HG02852 (cell line): Measurements from ENCODE around the gene IL22.

ENCODE experiments used
- ATAC-seq: cut with Tn5 transposase; IDR thresholded peaks from one replicate; pipeline ENCODE4 v1.9.1; 2021; ENCODE audit warnings: mild to moderate bottlenecking, moderate library complexity; ENCODE audit not compliant: unreplicated experiment

The IL22 gene

DNA sequence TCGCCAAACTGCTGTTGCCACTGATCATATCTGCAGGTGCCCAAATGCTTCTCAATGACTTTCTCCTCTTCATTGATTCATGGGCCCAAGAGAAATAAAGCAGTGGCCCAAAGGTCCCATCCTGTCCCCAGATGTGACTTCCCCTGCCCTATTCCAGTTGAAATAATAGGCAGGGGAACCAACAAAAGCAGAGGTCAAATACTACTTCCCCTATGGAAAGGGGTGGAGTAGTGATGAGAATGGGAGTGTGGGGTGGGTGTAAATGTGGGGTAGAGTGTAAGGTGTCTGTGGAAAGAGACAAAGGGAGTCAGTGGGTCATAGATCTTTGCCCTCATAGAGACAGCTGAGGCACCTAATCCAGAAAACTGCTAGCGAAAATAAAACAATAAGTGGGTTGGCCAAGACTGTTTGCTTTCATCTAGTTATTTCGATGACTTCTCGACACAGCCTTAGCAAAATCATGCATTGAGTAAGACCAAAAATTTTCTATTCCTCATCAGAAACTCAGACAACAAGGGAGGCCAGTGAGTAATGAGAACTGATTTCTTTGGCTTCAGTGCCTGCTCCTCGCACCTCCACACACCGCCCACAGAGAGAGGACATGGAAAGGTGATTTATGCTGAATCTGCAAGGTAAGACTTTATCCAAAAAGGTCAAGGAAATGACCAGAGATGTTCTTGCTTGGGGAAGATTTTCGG, 10.9 kb upstream of the IL22 start:
- no peak for ATAC-seq

DNA sequence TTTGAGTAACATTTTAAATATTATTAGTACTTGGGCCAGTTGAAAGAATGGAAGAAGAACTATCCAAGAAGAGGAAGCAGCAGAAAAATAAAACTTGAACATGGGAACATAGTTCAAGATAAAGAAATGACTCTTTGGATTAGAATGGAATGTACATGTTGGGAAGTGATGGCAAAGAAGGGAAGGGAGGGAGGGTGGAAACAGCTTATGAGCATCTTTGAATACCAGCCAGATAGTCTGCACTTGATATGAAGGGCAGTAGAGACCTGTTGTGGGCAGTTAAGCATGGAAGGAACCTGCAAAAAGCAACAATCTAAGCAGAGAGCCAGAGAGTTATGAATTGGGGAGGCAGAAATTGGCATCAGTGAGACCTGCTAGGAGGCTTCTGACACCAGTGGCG, 10.0 kb upstream of the IL22 start:
- ATAC-seq = no peak

DNA sequence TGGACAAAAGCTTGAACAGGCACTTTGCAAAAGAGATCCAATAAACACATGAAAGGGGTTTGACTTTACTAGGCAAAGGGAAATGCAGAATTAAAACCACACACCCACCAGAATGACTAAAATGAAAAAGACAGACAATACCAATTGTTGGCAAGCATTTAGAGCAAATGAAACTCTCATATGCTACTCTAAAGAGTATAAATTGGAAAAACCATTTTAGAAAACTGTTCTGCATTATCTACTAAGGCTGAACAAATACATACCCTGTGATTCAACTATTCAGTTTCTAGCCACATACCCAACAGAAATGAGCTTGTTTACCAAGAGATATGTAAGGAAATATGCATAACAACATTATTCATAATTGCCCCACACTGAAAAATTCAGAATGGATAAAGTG, 8.5 kb upstream of the IL22 start:
- no peak for ATAC-seq

DNA sequence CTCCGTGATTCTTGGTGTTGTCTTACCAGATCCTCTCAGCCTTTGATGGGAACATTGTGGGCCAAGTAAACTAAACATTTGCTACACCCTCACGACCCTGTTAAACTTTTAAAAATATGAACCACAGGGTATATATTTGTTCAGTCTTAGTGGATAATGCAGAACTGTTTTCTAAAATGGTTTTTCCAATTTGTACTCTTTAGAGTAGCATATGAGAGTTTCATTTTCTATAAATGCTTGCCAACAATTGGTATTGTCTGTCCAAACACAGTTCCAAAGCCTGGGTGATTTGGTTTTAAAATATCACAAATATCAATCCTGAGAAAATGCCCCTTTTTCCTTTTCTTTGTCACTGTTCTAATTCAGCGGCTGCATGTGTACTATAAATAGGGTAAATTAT, 6.7 kb upstream of the IL22 start:
- no peak for ATAC-seq

DNA sequence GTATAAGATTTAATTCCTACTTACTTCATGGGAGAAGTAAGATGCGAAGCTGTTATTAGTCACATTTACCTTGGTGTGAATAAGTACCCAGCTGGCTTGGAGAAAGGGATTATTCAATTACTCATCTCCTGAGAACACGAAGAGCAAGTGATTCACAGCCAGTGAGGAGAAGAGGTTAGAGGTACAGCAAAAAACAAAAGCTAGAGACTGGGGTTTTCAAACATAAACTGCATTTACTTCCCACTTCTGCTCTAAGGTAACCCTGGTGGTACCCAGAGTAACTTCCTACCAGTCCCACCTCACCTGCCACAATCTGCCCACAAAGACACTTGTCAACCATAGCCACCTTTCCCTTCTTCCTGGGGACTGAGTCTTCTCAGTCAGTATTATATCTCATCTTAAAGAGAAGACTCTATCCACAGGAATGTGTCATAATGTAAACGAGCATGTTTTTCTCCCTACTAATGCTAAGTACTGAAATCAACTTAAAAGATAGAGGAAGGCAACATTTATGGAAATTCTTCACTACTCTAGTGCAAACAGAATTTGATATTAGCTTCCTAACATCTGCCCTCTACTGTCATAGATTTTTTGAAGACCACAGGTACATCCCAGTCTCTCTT, 6.0 kb upstream of the IL22 start:
- ATAC-seq = no peak

DNA sequence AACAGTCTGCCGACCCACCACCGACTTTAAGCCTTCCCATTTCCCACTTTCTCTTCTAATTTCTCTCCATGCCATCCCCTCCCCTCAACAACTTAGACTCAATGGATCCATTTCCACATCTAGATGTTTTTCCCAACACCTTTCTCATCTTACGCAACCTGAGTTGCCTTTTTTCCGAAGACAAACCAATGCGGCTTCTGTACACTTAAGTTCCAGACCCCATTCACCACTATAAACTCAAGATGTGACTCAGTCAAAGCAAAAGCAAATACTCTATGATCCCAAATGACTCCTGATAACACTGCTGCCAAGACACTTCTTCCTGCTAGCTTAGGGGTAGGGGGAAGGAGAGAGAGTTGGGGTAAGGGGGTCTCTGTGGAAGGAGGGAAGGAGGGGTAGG, 1.3 kb downstream of the IL22 start:
- ATAC-seq = no peak

DNA sequence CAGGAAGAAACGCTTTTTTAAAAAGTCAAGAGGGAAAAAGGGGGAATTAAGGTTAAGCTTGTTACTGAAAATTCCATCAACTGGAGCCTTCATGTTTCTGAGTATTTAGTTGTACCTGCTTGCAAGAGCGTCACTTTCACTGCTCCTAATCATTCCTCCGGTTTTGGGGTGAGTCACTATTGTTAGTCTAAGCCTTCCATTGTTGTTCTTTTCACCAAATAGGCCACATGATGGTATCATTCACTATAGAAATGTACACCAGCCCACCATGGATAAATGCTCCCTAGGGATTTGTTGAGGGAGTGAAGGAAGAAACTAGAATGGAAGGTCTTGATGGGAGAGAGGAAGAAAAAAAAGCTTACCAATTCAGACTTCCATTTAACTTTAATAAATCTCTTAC, 3.0 kb downstream of the IL22 start:
- ATAC-seq = no peak

DNA sequence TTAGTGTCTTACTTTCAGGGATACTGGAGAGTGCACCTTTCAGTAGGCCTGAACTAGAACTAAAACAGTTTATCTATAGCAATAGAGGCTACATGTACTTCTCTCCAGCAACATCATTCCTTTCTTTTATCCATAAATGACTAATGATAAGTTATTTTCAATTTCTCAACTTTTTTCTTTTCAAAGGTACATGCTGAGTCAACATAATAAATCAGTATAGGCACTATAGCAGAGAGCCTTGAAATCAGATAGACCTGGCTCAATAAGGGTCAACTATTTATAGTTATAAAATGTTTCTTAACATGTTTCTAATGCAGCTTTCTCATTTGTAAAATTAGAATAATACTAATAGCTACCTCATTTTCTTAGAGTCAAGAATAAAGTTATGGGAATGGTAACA, 5.6 kb downstream of the IL22 start:
- ATAC-seq = no peak

DNA sequence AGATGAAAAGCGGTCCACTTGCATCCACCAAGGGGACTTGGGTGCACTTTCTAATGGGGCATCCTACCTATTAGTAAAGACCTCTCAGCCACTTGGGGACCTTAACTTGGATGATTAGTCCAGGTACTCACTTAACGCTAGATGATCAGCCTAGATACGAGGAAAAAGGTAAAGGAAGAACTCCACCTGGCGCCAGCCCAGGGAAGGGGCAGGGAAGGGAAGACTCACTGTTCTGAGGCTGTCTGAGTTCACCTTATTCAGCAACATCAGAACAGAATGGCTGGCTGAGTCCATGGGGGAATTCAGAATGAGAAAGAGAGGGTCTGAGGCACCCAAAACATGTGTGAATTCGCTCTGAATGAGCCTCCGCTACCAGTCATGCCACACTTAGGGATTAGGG, 7.1 kb downstream of the IL22 start:
- no peak for ATAC-seq

DNA sequence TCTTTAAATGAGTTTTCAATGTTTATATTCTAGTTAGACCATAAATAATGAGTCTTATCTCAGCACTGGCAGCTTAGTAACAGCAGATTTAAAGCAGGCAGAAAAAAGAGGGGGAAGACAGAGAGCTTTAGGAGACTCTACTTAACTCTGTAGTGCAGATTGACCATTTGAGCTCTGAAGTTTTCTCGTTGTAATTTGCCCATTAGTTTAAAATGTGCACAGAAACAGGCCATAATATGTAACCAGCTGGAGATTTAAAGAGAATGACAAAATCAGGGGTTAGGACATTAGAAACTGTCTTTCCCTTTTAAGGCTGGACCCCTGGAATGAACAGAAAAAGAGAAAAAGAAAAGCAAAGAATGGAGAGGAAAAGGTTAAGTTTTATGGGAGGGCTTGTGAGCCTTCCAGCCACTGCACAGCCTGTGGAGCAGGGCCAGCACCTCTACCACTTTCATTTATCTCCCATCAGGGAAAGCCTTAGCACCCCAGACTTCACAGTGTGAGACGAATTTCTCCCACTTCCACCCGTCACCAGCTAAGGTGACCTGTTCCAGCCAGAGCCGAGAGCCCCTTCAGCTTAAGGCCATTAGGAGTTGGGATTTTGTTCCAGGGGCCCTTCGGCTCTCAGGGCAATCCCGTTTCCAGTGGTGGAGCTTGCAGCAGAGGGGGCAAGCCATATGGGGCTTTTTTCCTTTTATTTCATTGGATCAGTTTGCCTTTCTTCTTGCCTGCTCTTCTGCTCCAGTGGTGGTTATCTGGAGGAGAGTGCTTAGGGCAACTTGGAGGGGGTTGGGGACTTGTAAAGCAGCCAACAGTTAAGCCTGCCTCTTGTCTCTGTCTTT, 8.0 kb downstream of the IL22 start:
- ATAC-seq = no peak

DNA sequence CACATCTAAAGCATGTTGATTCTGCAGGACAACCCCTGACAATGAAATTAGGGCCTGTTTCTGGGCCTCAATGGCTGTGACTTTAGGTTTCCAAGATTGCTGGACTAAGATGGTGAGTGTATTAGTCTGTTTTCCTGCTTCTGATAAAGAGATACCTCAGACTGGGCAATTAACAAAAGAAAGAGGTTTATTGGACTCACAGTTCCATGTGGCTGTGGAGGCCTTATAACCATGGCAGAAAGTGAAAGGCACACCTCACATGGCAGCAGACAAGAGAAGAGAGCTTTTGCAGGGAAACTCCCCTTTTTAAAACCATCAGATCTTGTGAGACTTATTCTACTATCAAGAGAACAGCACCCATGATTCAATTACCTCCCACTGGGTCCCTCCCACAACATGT, 10.6 kb downstream of the IL22 start:
- ATAC-seq = no peak

DNA sequence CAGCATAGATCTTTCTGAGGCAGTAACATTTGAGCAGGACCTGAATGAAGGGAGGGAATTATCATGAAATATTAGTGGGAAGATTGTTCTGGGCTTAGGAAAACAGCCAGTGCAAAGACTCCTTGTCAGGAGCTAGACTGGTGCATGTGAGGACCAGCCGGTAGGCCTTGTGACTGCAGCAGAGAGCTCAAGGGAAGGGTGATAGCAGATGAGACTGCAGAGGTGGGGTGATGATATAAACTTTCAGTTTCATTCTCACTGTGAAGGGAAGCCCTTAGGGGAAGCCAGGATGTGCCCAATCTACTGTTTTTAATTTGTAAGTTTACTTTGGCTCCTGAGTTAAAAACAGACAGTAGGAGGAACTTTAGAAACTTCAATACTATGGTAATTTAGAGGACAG, 12.4 kb downstream of the IL22 start:
- ATAC-seq = peak; percentile 98

DNA sequence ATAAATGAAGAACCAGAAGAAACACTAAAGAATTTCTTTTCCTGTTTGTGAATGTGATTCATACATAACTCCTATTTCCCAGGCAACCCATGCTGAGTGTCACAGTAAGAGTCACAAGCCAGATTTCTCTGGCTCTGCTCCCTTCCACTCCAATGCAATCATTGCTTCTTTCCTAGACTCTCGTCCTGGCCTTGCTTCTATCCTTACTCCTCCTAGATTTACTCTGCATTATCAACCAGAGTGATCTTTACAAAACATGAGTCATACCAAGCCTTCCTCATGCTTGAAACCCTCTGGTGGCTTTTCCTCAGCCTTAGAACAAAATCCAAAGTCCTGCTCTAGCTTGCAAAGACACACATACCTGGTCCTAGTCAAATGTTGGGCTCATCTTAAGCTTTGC, 13.3 kb downstream of the IL22 start:
- no peak for ATAC-seq

DNA sequence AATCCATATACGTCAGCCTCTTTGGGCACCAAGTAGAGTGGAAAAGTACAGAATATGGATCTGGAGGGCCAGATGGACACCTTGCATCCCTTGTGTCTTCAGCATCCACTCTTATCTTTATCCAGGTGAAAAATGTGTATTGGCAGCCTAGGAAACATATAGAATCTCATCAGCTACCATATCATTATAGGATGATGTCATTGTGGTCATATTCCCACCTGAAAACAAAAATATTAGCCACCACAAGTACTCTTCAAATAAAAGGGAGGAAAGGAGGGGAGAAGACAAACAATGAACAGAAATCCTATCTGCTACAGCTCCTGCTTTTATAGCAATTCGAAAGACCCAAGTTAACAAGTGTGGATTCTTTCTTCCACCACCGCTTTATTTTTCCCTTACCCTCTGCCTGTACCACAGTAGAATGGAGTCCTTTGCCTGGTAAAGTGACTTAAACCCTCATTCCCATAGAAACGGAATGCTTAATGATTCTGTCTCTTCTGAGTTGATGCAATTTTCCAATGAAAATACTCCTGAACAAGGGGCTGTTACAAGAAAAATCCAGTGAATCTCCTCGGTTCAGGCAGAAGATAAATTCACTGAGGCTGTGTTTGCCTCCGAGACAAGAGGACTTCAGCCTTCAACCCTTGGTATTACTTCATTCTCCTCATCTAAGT, 14.0 kb downstream of the IL22 start:
- no peak for ATAC-seq

DNA sequence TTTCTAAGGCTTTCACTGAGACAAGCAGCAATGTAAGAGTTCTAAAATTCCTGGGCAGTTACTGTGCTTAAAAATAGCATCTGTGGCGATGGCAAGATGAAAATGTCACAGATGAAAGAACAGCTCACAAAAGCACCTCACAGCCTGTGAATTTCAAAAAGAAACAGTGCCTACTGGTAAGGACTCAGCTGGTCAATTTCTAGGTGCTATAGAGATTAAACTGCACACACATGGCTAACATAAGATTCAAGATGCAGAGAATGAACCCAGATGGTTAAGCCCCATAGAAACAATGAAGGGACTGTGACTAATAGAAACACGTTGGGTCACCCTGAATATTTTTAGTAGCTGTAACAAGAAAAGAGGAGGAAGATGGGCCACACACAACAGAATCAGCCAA, 15.8 kb downstream of the IL22 start:
- ATAC-seq = no peak

DNA sequence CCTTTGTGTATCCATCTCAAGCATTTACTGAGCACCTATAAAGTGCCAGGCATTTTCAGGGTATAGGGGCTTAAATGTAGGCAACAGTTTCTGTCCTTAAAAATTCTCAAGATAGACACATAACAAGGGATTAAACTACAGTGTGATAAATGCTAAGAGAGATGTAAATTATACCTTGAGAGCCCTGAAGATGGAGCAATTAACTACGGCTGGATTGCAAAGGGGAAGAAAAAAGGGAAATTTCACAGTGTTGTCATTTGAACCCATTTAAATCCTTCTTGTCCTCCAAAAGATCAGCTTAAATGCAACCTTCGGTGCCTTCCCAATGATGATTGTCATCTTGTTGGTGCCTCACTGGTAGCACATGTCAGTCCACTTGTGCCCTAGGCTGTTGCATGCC, 16.3 kb downstream of the IL22 start:
- no peak for ATAC-seq

DNA sequence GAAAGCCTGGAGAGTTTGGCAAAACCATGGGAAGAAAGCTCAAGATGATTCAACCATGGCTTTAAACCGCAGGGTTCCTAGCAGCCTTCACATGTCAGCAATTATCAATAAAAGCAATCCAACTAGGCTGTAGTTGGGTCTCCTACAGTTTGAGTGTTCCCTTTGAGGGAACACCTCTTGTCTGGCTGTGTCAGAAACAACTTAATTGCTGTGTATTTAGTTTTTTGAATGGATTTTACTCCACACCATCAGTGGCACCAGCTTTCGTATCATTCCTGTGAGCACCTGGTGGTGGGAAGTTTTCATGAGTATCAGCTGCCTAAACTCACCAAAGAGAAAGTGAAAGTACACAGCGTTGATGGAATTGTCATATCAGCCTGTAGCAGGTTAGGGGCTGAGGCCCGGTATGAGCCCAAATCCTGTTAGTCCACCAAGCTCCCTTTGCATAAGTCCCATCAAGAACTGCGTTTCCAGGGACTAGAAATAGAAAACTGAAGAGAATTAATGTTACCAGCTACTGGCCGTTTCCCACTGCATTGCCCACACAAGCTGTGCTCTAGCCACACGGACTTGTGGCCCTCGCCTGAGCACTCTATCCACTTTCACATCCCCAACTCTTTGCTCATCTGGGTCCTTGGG, 16.9 kb downstream of the IL22 start:
- peak; percentile 62 for ATAC-seq

DNA sequence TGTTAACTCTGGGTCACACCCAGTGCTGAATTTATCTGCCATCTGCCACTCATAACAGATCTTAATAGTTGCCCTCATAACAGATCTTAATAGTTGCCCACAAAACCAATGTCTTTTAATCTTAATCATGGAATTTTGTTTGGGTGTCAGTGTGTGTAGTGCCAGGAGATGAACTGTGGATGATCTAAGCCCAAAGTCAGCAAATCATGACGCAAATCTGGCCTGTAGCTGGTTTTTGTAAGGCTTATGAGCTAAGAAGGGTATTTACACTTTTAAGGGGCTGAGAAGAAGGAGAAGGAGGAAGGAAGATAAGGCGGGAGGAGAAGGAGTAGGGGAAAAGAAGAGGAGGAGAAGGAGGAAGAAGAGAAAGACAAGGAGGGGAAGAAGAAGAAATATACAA, 17.8 kb downstream of the IL22 start:
- no peak for ATAC-seq

DNA sequence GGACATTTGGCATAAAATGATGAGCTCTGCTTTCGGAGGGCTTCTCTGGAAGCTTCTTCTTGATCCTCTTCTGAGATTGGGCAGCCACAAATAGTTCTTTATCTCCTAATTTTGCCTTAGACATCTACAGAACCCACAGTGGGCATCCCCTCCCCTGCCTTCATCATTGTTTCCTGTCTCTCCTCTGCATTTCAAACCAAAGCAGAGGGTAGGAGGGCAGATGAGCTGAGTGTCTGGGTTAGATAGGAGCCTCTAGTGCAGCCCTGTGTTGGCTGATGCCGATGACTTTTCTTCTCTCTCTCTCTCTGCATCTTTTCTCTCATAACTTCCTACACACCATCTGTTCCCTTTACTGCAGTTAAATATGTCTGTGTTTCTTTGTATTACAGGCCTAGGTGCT, 19.3 kb downstream of the IL22 start:
- no peak for ATAC-seq

DNA sequence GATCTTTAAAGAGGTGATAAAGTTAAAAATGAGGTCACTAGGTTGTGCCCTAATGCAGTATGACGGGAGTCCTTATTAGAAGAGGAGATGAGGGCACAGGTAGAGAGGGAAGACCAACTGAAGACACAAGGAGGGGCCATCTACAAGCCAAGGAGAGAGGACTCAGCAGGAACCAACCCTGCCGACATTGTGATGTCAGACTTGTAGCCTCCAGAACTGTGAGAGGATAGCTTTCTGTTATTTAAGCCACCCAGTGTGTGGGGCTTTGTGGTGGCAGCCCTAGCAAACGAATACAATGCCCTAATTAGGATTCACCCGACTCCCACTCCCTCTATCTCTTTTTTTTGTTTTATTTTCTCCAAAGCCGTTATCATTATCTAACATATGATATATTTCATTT, 19.9 kb downstream of the IL22 start:
- ATAC-seq = no peak

DNA sequence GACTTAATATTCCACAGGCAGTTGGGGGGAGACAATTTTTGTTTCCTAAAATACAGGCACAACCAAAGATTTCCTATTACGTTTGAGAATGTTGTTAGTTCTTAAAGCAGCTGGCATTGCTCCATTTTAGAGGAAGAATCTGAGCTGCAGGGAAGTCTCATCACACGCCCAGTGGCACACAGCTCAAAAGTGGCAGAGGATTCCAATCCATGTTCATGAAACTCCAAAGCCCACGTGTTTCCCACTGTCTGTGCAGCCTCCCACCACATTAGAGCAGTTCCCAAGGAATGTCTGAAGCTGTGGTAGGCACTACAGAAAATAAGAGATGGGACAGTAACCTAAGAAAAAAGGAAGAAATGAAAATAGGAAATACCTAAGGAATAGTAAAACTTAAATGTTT, 21.7 kb downstream of the IL22 start:
- ATAC-seq = no peak
